Measurements from ENCODE around the gene FASTK.
A peak's percentile ranks its signal among the peaks of the same experiment; 100 is the strongest.

Gene FASTK

GRCh38 chr7:151080522-151081169, at the start of gene FASTK:
TSS of gene FASTK (minus strand) at chr7:151080809. CDS start at chr7:151080766, 43 bp downstream.
- H3K27ac Mint-ChIP-seq: peak within 1 kb of the TSS; percentile 94
- peaks cover 37% of the 10 kb centered on the region for H3K4me1 Mint-ChIP-seq
- peaks cover 2% of the 10 kb centered on the region for H3K36me3 Mint-ChIP-seq
- H3K4me3 Mint-ChIP-seq: peak within 1 kb of the TSS; percentile 98
- H3K9me3 Mint-ChIP-seq: no peaks in the 10 kb centered on the region
- H3K27me3 Mint-ChIP-seq: no peaks in the 10 kb centered on the region

- no peak overlapping the region for H3K4me3 Mint-ChIP-seq
- H3K36me3 Mint-ChIP-seq: no peaks in the 10 kb centered on the region
- H3K27me3 Mint-ChIP-seq: no peaks in the 10 kb centered on the region
- no peaks in the 10 kb centered on the region for H3K4me1 Mint-ChIP-seq
- H3K9me3 Mint-ChIP-seq: no peaks in the 10 kb centered on the region
- H3K27ac Mint-ChIP-seq: no peak overlapping the region
Observed at GRCh38 chr7:151129960-151130591, 49.5 kb upstream of the FASTK start.

GRCh38 chr7:151129117-151129959, 48.7 kb upstream of the FASTK start:
- Mint-ChIP-seq H3K27me3 (no peaks in the 10 kb centered on the region), H3K27ac (no peak overlapping the region)

GRCh38 chr7:151128716-151129115, 48.1 kb upstream of the FASTK start:
- Mint-ChIP-seq H3K9me3 (no peaks in the 10 kb centered on the region), H3K4me1 (peaks cover 5% of the 10 kb centered on the region), H3K27me3 (no peaks in the 10 kb centered on the region), H3K36me3 (no peaks in the 10 kb centered on the region), H3K4me3 (no peak overlapping the region), H3K27ac (no peak overlapping the region)

More at GRCh38 chr7:151129117-151129959, 48.7 kb upstream of the FASTK start:
- no peaks in the 10 kb centered on the region for H3K4me1 Mint-ChIP-seq
- no peaks in the 10 kb centered on the region for H3K9me3 Mint-ChIP-seq
- no peak overlapping the region for H3K4me3 Mint-ChIP-seq
- H3K36me3 Mint-ChIP-seq: no peaks in the 10 kb centered on the region

GRCh38 chr7:151128144-151128543, 47.5 kb upstream of the FASTK start:
- Mint-ChIP-seq H3K4me3 (no peak overlapping the region), H3K36me3 (no peaks in the 10 kb centered on the region), H3K27me3 (no peaks in the 10 kb centered on the region), H3K4me1 (peaks cover 6% of the 10 kb centered on the region), H3K27ac (no peak overlapping the region), H3K9me3 (no peaks in the 10 kb centered on the region)

- no peak overlapping the region for H3K27ac Mint-ChIP-seq
- no peaks in the 10 kb centered on the region for H3K27me3 Mint-ChIP-seq
- peaks cover under 1% of the 10 kb centered on the region for H3K36me3 Mint-ChIP-seq
Observed at GRCh38 chr7:151126491-151127137, 46.0 kb upstream of the FASTK start.

GRCh38 chr7:151125846-151126481, 45.4 kb upstream of the FASTK start:
- Mint-ChIP-seq H3K4me3 (no peak overlapping the region), H3K36me3 (peaks cover 2% of the 10 kb centered on the region), H3K4me1 (peaks cover 6% of the 10 kb centered on the region), H3K27me3 (no peaks in the 10 kb centered on the region), H3K9me3 (no peaks in the 10 kb centered on the region), H3K27ac (no peak overlapping the region)

More at GRCh38 chr7:151126491-151127137, 46.0 kb upstream of the FASTK start:
- Mint-ChIP-seq H3K4me3 (no peak overlapping the region), H3K4me1 (peaks cover 6% of the 10 kb centered on the region), H3K9me3 (no peaks in the 10 kb centered on the region)

- H3K27me3 Mint-ChIP-seq: no peaks in the 10 kb centered on the region
- no peak overlapping the region for H3K27ac Mint-ChIP-seq
- peaks cover 6% of the 10 kb centered on the region for H3K4me1 Mint-ChIP-seq
- H3K36me3 Mint-ChIP-seq: peaks cover 2% of the 10 kb centered on the region
- no peaks in the 10 kb centered on the region for H3K9me3 Mint-ChIP-seq
- no peak overlapping the region for H3K4me3 Mint-ChIP-seq
Observed at GRCh38 chr7:151125470-151125845, 44.8 kb upstream of the FASTK start.

GRCh38 chr7:151124899-151125399, 44.3 kb upstream of the FASTK start:
- peaks cover 6% of the 10 kb centered on the region for H3K4me1 Mint-ChIP-seq
- no peak overlapping the region for H3K27ac Mint-ChIP-seq
- no peak overlapping the region for H3K4me3 Mint-ChIP-seq
- H3K36me3 Mint-ChIP-seq: peaks cover 2% of the 10 kb centered on the region
- H3K27me3 Mint-ChIP-seq: no peaks in the 10 kb centered on the region
- no peaks in the 10 kb centered on the region for H3K9me3 Mint-ChIP-seq

GRCh38 chr7:151124481-151124880, 43.9 kb upstream of the FASTK start:
- H3K4me1 Mint-ChIP-seq: peaks cover 6% of the 10 kb centered on the region
- no peak overlapping the region for H3K4me3 Mint-ChIP-seq
- H3K36me3 Mint-ChIP-seq: peaks cover 2% of the 10 kb centered on the region
- H3K27ac Mint-ChIP-seq: no peak overlapping the region
- no peaks in the 10 kb centered on the region for H3K27me3 Mint-ChIP-seq
- H3K9me3 Mint-ChIP-seq: no peaks in the 10 kb centered on the region

- H3K27me3 Mint-ChIP-seq: no peaks in the 10 kb centered on the region
- H3K4me1 Mint-ChIP-seq: peaks cover 6% of the 10 kb centered on the region
- no peaks in the 10 kb centered on the region for H3K9me3 Mint-ChIP-seq
- H3K36me3 Mint-ChIP-seq: peaks cover 5% of the 10 kb centered on the region
- H3K27ac Mint-ChIP-seq: no peak overlapping the region
- H3K4me3 Mint-ChIP-seq: no peak overlapping the region
Observed at GRCh38 chr7:151123822-151124464, 43.3 kb upstream of the FASTK start.

- H3K36me3 Mint-ChIP-seq: peaks cover 6% of the 10 kb centered on the region
- H3K4me3 Mint-ChIP-seq: no peak overlapping the region
Observed at GRCh38 chr7:151123158-151123821, 42.7 kb upstream of the FASTK start.

GRCh38 chr7:151122796-151123157, 42.2 kb upstream of the FASTK start:
- H3K4me1 Mint-ChIP-seq: peaks cover 6% of the 10 kb centered on the region
- no peaks in the 10 kb centered on the region for H3K27me3 Mint-ChIP-seq
- no peaks in the 10 kb centered on the region for H3K9me3 Mint-ChIP-seq
- H3K36me3 Mint-ChIP-seq: peaks cover 6% of the 10 kb centered on the region
- H3K27ac Mint-ChIP-seq: no peak overlapping the region
- H3K4me3 Mint-ChIP-seq: no peak overlapping the region

More at GRCh38 chr7:151123158-151123821, 42.7 kb upstream of the FASTK start:
- Mint-ChIP-seq H3K27me3 (no peaks in the 10 kb centered on the region), H3K27ac (no peak overlapping the region), H3K4me1 (peaks cover 6% of the 10 kb centered on the region), H3K9me3 (no peaks in the 10 kb centered on the region)

- H3K27ac Mint-ChIP-seq: no peak overlapping the region
- H3K4me1 Mint-ChIP-seq: peaks cover 6% of the 10 kb centered on the region
- no peak overlapping the region for H3K4me3 Mint-ChIP-seq
- H3K36me3 Mint-ChIP-seq: peaks cover 6% of the 10 kb centered on the region
- no peaks in the 10 kb centered on the region for H3K9me3 Mint-ChIP-seq
- H3K27me3 Mint-ChIP-seq: no peaks in the 10 kb centered on the region
Observed at GRCh38 chr7:151122276-151122675, 41.7 kb upstream of the FASTK start.

Measured in activated naive CD4-positive, alpha-beta T cell treated with anti-CD3 and anti-CD28 coated beads, Interleukin-2, amount 50 U/mL, for 24 hours (primary cell).